Hematopoietic multipotent progenitor cell treated with erythropoietin and hydrocortisone succinate and interleukin-3 and kit ligand, for 15 days (in vitro differentiated cells): ENCODE measurements around the gene RNF227.
"Not testable (repeated sequence)": the region's sequence is repeated elsewhere in the genome, so short reads cannot be mapped to it uniquely, and the experiment has no call there.

Source experiments
- DNase-seq: peaks from one replicate; pipeline ENCODE4 v3.0.0-alpha.2; 2015; ENCODE audit warnings: low spot score

RNF227 gene

DNA sequence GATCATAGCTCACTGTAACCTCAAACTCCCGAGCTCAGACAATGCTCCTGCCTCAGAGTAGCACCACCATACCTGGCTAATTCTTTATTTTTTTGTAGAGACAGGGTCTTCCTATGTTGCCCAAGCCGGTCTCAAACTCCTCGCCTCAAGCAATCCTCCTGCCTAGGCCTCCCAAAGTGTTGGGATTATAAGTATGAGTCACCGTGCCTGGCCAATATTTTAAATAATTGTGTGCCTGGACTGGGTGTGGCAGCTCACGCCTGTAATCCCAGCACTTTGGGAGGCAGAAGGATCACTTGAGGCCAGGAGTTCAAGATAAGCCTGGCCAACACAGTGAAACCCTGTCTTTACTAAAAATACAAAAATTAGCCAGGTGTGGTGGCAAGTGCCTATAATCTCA, 51.7 kb downstream of the RNF227 start:
- DNase-seq: not testable (repeated sequence)
